ACC112 (cell line): ENCODE measurements around the gene TMEM238.

Experiments used
- H2AFZ ChIP-seq: fragments of 200-600 bp; sonication (generic); one replicate; pipeline ENCODE4 v1.6.0; 2017; ENCODE audit warnings: antibody characterized with exemption, low read length; ENCODE audit not compliant: unreplicated experiment
- H3K27ac ChIP-seq: fragments of 200-600 bp; sonication (generic); 2 replicates; pipeline ENCODE4 v1.5.1; 2014; ENCODE audit warnings: low read depth, mild to moderate bottlenecking, antibody characterized with exemption, low read length, moderate library complexity
- H3K27me3 ChIP-seq: fragments of 200-600 bp; sonication (generic); 2 replicates; pipeline ENCODE4 v1.6.1; 2014; ENCODE audit warnings: mild to moderate bottlenecking, antibody characterized with exemption, low read length, moderate library complexity, mixed read lengths; ENCODE audit not compliant: insufficient read depth
- H3K36me3 ChIP-seq: fragments of 200-600 bp; sonication (generic); 2 replicates; pipeline ENCODE4 v1.6.1; 2016; ENCODE audit warnings: mild to moderate bottlenecking, antibody characterized with exemption, low read length, moderate library complexity, mixed read lengths; ENCODE audit not compliant: insufficient read depth
- H3K4me1 ChIP-seq: fragments of 200-600 bp; sonication (generic); one replicate; pipeline ENCODE4 v1.6.1; 2016; ENCODE audit warnings: low read length, mixed read lengths; ENCODE audit not compliant: insufficient read depth, unreplicated experiment, control insufficient read depth
- H3K4me3 ChIP-seq: fragments of 200-600 bp; sonication (generic); 2 replicates; pipeline ENCODE4 v1.5.1; 2014; ENCODE audit warnings: mild to moderate bottlenecking, low read depth, low read length
- H3K79me2 ChIP-seq: fragments of 200-600 bp; sonication (generic); one replicate; pipeline ENCODE4 v1.6.0; 2016; ENCODE audit warnings: low read length; ENCODE audit not compliant: control insufficient read depth, unreplicated experiment, insufficient read depth

Gene TMEM238

GRCh38 chr19:55387736-55388497 is 3.8 kb upstream of the TMEM238 start:
- peaks cover 45% of the 10 kb centered on the region for H3K79me2 ChIP-seq
- H2AFZ ChIP-seq = no peak overlapping the region
- peaks cover 14% of the 10 kb centered on the region for H3K4me1 ChIP-seq
- H3K36me3 ChIP-seq = peaks cover 27% of the 10 kb centered on the region; the same call in 1 of the 2 replicates
- H3K27ac ChIP-seq = no peak overlapping the region
- H3K4me3 ChIP-seq = peak overlapping the region; percentile 84
- no peaks in the 10 kb centered on the region for H3K27me3 ChIP-seq

GRCh38 chr19:55386493-55386971 is 2.4 kb upstream of the TMEM238 start:
- peak overlapping the region; percentile 84 for H3K4me3 ChIP-seq
- H3K27ac ChIP-seq = peak overlapping the region; percentile 37; the same call in 1 of the 2 replicates
- no peak overlapping the region for H2AFZ ChIP-seq
- peaks cover 45% of the 10 kb centered on the region for H3K79me2 ChIP-seq
- peaks cover 27% of the 10 kb centered on the region; the same call in 1 of the 2 replicates for H3K36me3 ChIP-seq
- peaks cover 14% of the 10 kb centered on the region for H3K4me1 ChIP-seq
- H3K27me3 ChIP-seq = no peaks in the 10 kb centered on the region

GRCh38 chr19:55385724-55386492 is 1.8 kb upstream of the TMEM238 start, which contains the start of gene RPL28:
Gene RPL28 (plus strand): TSS chr19:55385932. CDS start chr19:55386358, 426 bp downstream.
- peaks cover 24% of the 10 kb centered on the region; the same call in 1 of the 2 replicates for H3K36me3 ChIP-seq
- H3K79me2 ChIP-seq = peaks cover 42% of the 10 kb centered on the region
- no peak within 1 kb of the TSS for H2AFZ ChIP-seq
- H3K4me1 ChIP-seq = peaks cover 14% of the 10 kb centered on the region
- peak within 1 kb of the TSS; percentile 82 for H3K27ac ChIP-seq
- no peaks in the 10 kb centered on the region for H3K27me3 ChIP-seq
- peak within 1 kb of the TSS; percentile 84 for H3K4me3 ChIP-seq

- peak overlapping the region; percentile 82 for H3K27ac ChIP-seq
- H2AFZ ChIP-seq = no peak overlapping the region
- H3K79me2 ChIP-seq = peaks cover 42% of the 10 kb centered on the region
These were observed 1.0 kb upstream of the TMEM238 start for GRCh38 chr19:55384920-55385723.

GRCh38 chr19:55383279-55384130 is 587 bp downstream of the TMEM238 start:
- H3K4me1 ChIP-seq = peaks cover 14% of the 10 kb centered on the region
- H3K27me3 ChIP-seq = no peaks in the 10 kb centered on the region
- no peak overlapping the region for H3K27ac ChIP-seq
- H3K36me3 ChIP-seq = peaks cover 13% of the 10 kb centered on the region; the same call in 1 of the 2 replicates
- H2AFZ ChIP-seq = peak overlapping the region; percentile 6
- H3K79me2 ChIP-seq = peaks cover 27% of the 10 kb centered on the region
- peak overlapping the region; percentile 84 for H3K4me3 ChIP-seq

More at GRCh38 chr19:55384920-55385723, 1.0 kb upstream of the TMEM238 start:
- H3K4me1 ChIP-seq = peaks cover 14% of the 10 kb centered on the region
- no peaks in the 10 kb centered on the region for H3K27me3 ChIP-seq
- H3K4me3 ChIP-seq = peak overlapping the region; percentile 84
- H3K36me3 ChIP-seq = peaks cover 19% of the 10 kb centered on the region; the same call in 1 of the 2 replicates

GRCh38 chr19:55382522-55383054 is 1.5 kb downstream of the TMEM238 start:
- H2AFZ ChIP-seq = no peak overlapping the region
- H3K4me3 ChIP-seq = no peak overlapping the region
- H3K36me3 ChIP-seq = peaks cover 6% of the 10 kb centered on the region; the same call in 1 of the 2 replicates
- peaks cover 18% of the 10 kb centered on the region for H3K79me2 ChIP-seq
- H3K4me1 ChIP-seq = peaks cover 5% of the 10 kb centered on the region
- H3K27ac ChIP-seq = no peak overlapping the region
- no peaks in the 10 kb centered on the region for H3K27me3 ChIP-seq

GRCh38 chr19:55382013-55382412 is 2.1 kb downstream of the TMEM238 start:
- Histone ChIP-seq H3K79me2 (peaks cover 12% of the 10 kb centered on the region), H3K27ac (no peak overlapping the region), H2AFZ (no peak overlapping the region), H3K36me3 (peaks cover 3% of the 10 kb centered on the region; the same call in 1 of the 2 replicates), H3K4me3 (no peak overlapping the region), H3K27me3 (no peaks in the 10 kb centered on the region), H3K4me1 (no peaks in the 10 kb centered on the region)

GRCh38 chr19:55379174-55379573 is 4.9 kb downstream of the TMEM238 start:
- Histone ChIP-seq H3K27ac (no peak overlapping the region), H3K4me3 (no peak overlapping the region), H2AFZ (no peak overlapping the region), H3K79me2 (no peaks in the 10 kb centered on the region), H3K4me1 (no peaks in the 10 kb centered on the region), H3K27me3 (no peaks in the 10 kb centered on the region), H3K36me3 (no peaks in the 10 kb centered on the region)

GRCh38 chr19:55377356-55378131 is 6.5 kb downstream of the TMEM238 start:
- Histone ChIP-seq H3K36me3 (no peaks in the 10 kb centered on the region), H3K27me3 (no peaks in the 10 kb centered on the region), H3K4me1 (peaks cover 8% of the 10 kb centered on the region), H3K4me3 (no peak overlapping the region), H3K79me2 (no peaks in the 10 kb centered on the region), H2AFZ (no peak overlapping the region), H3K27ac (no peak overlapping the region)
